ENCODE measurements around the gene SMIM36. TPM values are rescaled to one million over a fixed set of nuclear protein-coding genes. Genes with fewer than 3 reads are reported as not detected.

The SMIM36 gene
- total RNA-seq, result not detected in 2 replicates

DNA sequence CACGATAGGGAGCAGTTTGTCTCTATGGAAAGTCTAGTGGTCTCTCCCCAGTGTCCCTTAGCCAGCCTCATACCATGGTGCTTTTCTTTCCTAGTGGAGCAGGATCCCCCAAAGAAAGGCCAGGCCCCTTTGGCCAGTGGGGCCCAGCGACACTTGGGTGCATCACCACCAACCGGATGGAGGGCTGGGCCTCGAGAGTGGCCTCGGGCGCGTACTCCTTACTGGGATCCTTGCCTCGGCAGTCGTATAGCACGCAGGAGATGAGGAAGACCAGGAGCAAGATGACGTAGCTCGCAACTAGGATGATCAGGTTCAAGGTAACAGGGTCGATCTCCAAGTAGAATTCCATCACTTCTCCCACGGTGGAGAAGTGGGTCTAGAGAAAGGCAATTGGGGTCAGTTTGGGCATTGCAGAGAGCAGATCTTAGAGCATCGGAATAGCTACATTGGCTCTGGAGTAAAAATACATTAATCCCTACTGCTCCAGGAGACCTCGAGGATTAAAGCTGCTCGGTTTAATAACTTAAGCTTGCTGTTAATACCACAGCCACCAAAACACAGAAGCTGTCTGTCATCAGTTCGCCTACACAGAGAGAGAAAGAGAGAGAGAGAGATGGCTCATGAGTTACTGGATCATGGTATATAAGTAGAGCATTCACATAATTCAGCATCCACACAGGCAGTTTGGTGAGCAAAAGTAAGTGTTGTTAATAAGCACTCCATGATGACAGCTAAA, at the start of gene SMIM36:
SMIM36 (minus strand) TSS at position 467 of the 736 bp plus-strand sequence.

DNA sequence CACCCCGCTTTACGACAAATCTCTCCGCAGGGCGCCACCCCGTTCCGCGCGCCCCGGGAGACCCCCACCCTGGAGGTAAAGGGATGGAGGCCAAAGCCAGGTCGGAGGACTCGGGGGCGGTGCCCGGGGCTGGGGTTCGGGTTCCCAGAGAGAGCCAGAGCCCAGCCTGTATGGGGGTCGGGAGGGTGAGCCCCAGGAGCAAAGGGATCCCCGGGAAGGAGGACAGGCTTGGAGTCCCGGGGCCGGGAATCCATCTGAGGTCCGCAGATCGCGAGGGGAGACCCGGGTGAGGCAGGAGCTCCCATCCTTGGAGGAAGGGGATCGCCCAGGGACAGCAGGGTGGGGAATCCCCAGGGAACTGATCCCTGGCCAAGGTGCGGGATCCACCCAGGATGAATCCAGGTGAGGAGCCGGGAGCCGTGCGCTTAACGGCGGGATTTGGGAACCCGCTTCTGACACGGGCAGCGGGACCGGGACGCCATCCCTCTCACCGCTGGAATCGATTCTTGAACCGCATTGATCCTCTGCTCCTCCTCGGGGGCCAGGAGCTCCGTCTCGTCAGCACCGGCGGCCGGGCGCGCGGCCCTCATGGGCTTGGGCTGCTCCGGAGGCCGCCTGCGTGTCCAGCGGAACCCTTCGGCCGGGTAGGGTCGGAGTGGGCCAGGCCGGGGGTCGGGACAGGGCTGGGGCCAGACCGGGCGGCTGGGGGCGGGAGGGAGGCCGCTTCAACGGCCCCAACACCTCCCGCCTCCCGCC, 89.9 kb downstream of the SMIM36 start, which contains the start of gene MMD:
MMD (minus strand) TSS at position 657 of the 756 bp plus-strand sequence; CDS start at position 517, 140 bp downstream.

Other genes starting within 250 kb of the SMIM36 start
- not detected in 2 replicates for gene HLF, start 246.5 kb downstream of the SMIM36 start, total RNA-seq
- gene MMD, start 89.6 kb downstream of the SMIM36 start, total RNA-seq, result 9.3 and 11.6 TPM in 2 replicates
- gene TMEM100, start 211.4 kb upstream of the SMIM36 start, total RNA-seq, result not detected in 2 replicates
- gene PCTP, start 239.6 kb upstream of the SMIM36 start, total RNA-seq, result 22.2 and 24.1 TPM in 2 replicates

All from hair follicular keratinocyte (primary cell).